ENCODE results near the gene HTRA3.

HTRA3 gene

DNA sequence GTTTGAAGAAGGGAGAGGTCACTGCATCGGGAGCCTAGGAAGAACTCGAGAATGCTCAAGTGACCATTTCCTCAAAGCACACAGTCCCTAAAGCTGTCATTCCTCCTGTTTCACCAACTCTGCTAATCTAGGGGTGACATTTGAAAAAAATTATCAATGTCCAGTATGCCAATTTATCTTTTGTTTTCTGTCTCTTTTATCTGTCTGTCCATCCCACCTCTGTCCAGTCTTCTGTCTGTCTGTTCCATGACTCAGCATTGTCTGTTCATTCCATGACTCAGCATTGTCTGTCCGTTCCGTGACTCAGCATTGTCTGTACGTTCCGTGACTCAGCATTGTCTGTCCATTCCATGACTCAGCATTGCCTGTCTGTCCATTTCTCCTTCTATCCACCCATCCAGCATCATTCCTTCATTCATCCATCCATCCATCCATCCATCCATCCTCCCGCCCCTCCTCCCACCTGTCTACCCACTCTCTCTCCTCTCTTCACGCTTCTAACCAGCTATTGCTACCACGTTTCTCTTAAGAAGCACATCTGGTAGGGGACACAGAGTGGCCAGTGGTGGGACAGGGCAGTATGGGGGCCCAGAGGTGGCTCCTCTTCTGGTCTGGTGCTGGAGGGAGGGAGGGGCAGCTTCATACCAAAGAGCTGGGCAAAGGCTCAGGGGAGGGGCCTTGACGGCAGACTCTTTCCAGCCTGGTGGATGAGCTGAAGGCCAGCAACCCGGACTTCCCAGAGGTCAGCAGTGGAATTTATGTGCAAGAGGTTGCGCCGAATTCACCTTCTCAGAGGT lies 34.1 kb downstream of the HTRA3 start:
- Histone ChIP-seq H3K27me3 (ENCODE audit: control insufficient read depth in 2 of 2, insufficient read depth in 2 of 2, low read length in 2 of 2) (no peaks in the 10 kb centered on the region), H3K9me3 (ENCODE audit: control insufficient read depth in 2 of 2, low read length in 2 of 2) (no peaks in the 10 kb centered on the region), H3K4me1 (ENCODE audit: control insufficient read depth in 2 of 2, insufficient read depth in 2 of 2, low read length in 2 of 2) (no peaks in the 10 kb centered on the region), H3K4me3 (ENCODE audit: low read length in 2 of 2) (no peak overlapping the region), H3K27ac (ENCODE audit: low read depth in 2 of 2, low read length in 2 of 2) (no peak overlapping the region), H3K36me3 (ENCODE audit: control insufficient read depth in 2 of 2, insufficient read depth in 2 of 2, low read length in 2 of 2) (no peaks in the 10 kb centered on the region), H3K9ac (ENCODE audit: low read depth in 1 of 2, low read length in 2 of 2) (no peak overlapping the region)

- H3K9ac ChIP-seq (ENCODE audit: low read depth in 1 of 2, low read length in 2 of 2), result no peak overlapping the region
- H3K27me3 ChIP-seq (ENCODE audit: control insufficient read depth in 2 of 2, insufficient read depth in 2 of 2, low read length in 2 of 2), result no peaks in the 10 kb centered on the region
- no peak overlapping the region for H3K4me3 ChIP-seq (ENCODE audit: low read length in 2 of 2)
- H3K36me3 ChIP-seq (ENCODE audit: control insufficient read depth in 2 of 2, insufficient read depth in 2 of 2, low read length in 2 of 2), result no peaks in the 10 kb centered on the region
- no peak overlapping the region for H3K27ac ChIP-seq (ENCODE audit: low read depth in 2 of 2, low read length in 2 of 2)
- H3K4me1 ChIP-seq (ENCODE audit: control insufficient read depth in 2 of 2, insufficient read depth in 2 of 2, low read length in 2 of 2), result no peaks in the 10 kb centered on the region
- no peaks in the 10 kb centered on the region for H3K9me3 ChIP-seq (ENCODE audit: control insufficient read depth in 2 of 2, low read length in 2 of 2)
Measured at GRCh38 chr4:8304827-8305695, 35.5 kb downstream of the HTRA3 start.

- Histone ChIP-seq H3K4me1 (ENCODE audit: control insufficient read depth in 2 of 2, insufficient read depth in 2 of 2, low read length in 2 of 2) (no peaks in the 10 kb centered on the region), H3K36me3 (ENCODE audit: control insufficient read depth in 2 of 2, insufficient read depth in 2 of 2, low read length in 2 of 2) (no peaks in the 10 kb centered on the region), H3K27me3 (ENCODE audit: control insufficient read depth in 2 of 2, insufficient read depth in 2 of 2, low read length in 2 of 2) (no peaks in the 10 kb centered on the region), H3K27ac (ENCODE audit: low read depth in 2 of 2, low read length in 2 of 2) (no peak overlapping the region), H3K9me3 (ENCODE audit: control insufficient read depth in 2 of 2, low read length in 2 of 2) (no peaks in the 10 kb centered on the region), H3K4me3 (ENCODE audit: low read length in 2 of 2) (no peak overlapping the region), H3K9ac (ENCODE audit: low read depth in 1 of 2, low read length in 2 of 2) (no peak overlapping the region)
Measured at GRCh38 chr4:8305851-8306471, 36.4 kb downstream of the HTRA3 start.

- H3K9ac ChIP-seq (ENCODE audit: low read depth in 1 of 2, low read length in 2 of 2), result no peak overlapping the region
Measured at GRCh38 chr4:8306511-8307021, 37.0 kb downstream of the HTRA3 start.

GRCh38 chr4:8307121-8307520 lies 37.6 kb downstream of the HTRA3 start:
- Histone ChIP-seq H3K27me3 (ENCODE audit: control insufficient read depth in 2 of 2, insufficient read depth in 2 of 2, low read length in 2 of 2) (no peaks in the 10 kb centered on the region), H3K9ac (ENCODE audit: low read depth in 1 of 2, low read length in 2 of 2) (no peak overlapping the region), H3K4me1 (ENCODE audit: control insufficient read depth in 2 of 2, insufficient read depth in 2 of 2, low read length in 2 of 2) (no peaks in the 10 kb centered on the region), H3K27ac (ENCODE audit: low read depth in 2 of 2, low read length in 2 of 2) (no peak overlapping the region), H3K9me3 (ENCODE audit: control insufficient read depth in 2 of 2, low read length in 2 of 2) (no peaks in the 10 kb centered on the region), H3K36me3 (ENCODE audit: control insufficient read depth in 2 of 2, insufficient read depth in 2 of 2, low read length in 2 of 2) (no peaks in the 10 kb centered on the region), H3K4me3 (ENCODE audit: low read length in 2 of 2) (no peak overlapping the region)

More at GRCh38 chr4:8306511-8307021, 37.0 kb downstream of the HTRA3 start:
- no peak overlapping the region for H3K27ac ChIP-seq (ENCODE audit: low read depth in 2 of 2, low read length in 2 of 2)
- no peak overlapping the region for H3K4me3 ChIP-seq (ENCODE audit: low read length in 2 of 2)
- H3K36me3 ChIP-seq (ENCODE audit: control insufficient read depth in 2 of 2, insufficient read depth in 2 of 2, low read length in 2 of 2), result no peaks in the 10 kb centered on the region
- H3K27me3 ChIP-seq (ENCODE audit: control insufficient read depth in 2 of 2, insufficient read depth in 2 of 2, low read length in 2 of 2), result no peaks in the 10 kb centered on the region
- no peaks in the 10 kb centered on the region for H3K4me1 ChIP-seq (ENCODE audit: control insufficient read depth in 2 of 2, insufficient read depth in 2 of 2, low read length in 2 of 2)
- H3K9me3 ChIP-seq (ENCODE audit: control insufficient read depth in 2 of 2, low read length in 2 of 2), result no peaks in the 10 kb centered on the region

DNA sequence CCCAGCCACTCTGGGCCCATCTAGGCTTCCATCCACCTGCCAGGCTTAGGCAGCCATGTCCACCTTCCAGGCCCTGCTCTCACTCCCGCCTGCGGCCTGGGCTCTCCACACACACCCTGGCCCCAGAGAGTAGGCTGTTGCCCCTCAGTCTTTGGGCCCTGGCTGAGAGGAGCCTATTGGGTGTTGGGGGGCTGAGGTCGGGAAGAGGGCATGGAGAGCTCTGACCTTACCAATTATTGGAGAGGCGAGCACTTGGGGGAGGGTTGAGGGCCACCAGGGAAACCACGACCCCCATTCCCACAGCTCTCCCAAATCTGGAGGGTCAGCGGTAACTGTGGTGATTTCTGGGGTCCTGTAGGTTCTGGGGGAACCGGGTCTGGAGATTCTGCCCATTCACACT lies 38.2 kb downstream of the HTRA3 start:
- Histone ChIP-seq H3K4me1 (ENCODE audit: control insufficient read depth in 2 of 2, insufficient read depth in 2 of 2, low read length in 2 of 2) (no peaks in the 10 kb centered on the region), H3K9ac (ENCODE audit: low read depth in 1 of 2, low read length in 2 of 2) (no peak overlapping the region), H3K9me3 (ENCODE audit: control insufficient read depth in 2 of 2, low read length in 2 of 2) (no peaks in the 10 kb centered on the region), H3K27me3 (ENCODE audit: control insufficient read depth in 2 of 2, insufficient read depth in 2 of 2, low read length in 2 of 2) (no peaks in the 10 kb centered on the region), H3K36me3 (ENCODE audit: control insufficient read depth in 2 of 2, insufficient read depth in 2 of 2, low read length in 2 of 2) (no peaks in the 10 kb centered on the region), H3K27ac (ENCODE audit: low read depth in 2 of 2, low read length in 2 of 2) (no peak overlapping the region), H3K4me3 (ENCODE audit: low read length in 2 of 2) (no peak overlapping the region)

GRCh38 chr4:8308144-8308543 lies 38.6 kb downstream of the HTRA3 start:
- Histone ChIP-seq H3K27ac (ENCODE audit: low read depth in 2 of 2, low read length in 2 of 2) (no peak overlapping the region), H3K4me3 (ENCODE audit: low read length in 2 of 2) (no peak overlapping the region), H3K36me3 (ENCODE audit: control insufficient read depth in 2 of 2, insufficient read depth in 2 of 2, low read length in 2 of 2) (no peaks in the 10 kb centered on the region), H3K27me3 (ENCODE audit: control insufficient read depth in 2 of 2, insufficient read depth in 2 of 2, low read length in 2 of 2) (no peaks in the 10 kb centered on the region), H3K4me1 (ENCODE audit: control insufficient read depth in 2 of 2, insufficient read depth in 2 of 2, low read length in 2 of 2) (no peaks in the 10 kb centered on the region), H3K9me3 (ENCODE audit: control insufficient read depth in 2 of 2, low read length in 2 of 2) (no peaks in the 10 kb centered on the region), H3K9ac (ENCODE audit: low read depth in 1 of 2, low read length in 2 of 2) (no peak overlapping the region)

- no peaks in the 10 kb centered on the region for H3K27me3 ChIP-seq (ENCODE audit: control insufficient read depth in 2 of 2, insufficient read depth in 2 of 2, low read length in 2 of 2)
- H3K4me1 ChIP-seq (ENCODE audit: control insufficient read depth in 2 of 2, insufficient read depth in 2 of 2, low read length in 2 of 2), result no peaks in the 10 kb centered on the region
- no peaks in the 10 kb centered on the region for H3K36me3 ChIP-seq (ENCODE audit: control insufficient read depth in 2 of 2, insufficient read depth in 2 of 2, low read length in 2 of 2)
- no peaks in the 10 kb centered on the region for H3K9me3 ChIP-seq (ENCODE audit: control insufficient read depth in 2 of 2, low read length in 2 of 2)
- no peak overlapping the region for H3K9ac ChIP-seq (ENCODE audit: low read depth in 1 of 2, low read length in 2 of 2)
- no peak overlapping the region for H3K27ac ChIP-seq (ENCODE audit: low read depth in 2 of 2, low read length in 2 of 2)
- H3K4me3 ChIP-seq (ENCODE audit: low read length in 2 of 2), result no peak overlapping the region
Measured at GRCh38 chr4:8308856-8309771, 39.6 kb downstream of the HTRA3 start.

GRCh38 chr4:8310306-8310705 lies 40.8 kb downstream of the HTRA3 start:
- H3K27me3 ChIP-seq (ENCODE audit: control insufficient read depth in 2 of 2, insufficient read depth in 2 of 2, low read length in 2 of 2), result no peaks in the 10 kb centered on the region
- no peak overlapping the region for H3K27ac ChIP-seq (ENCODE audit: low read depth in 2 of 2, low read length in 2 of 2)
- no peaks in the 10 kb centered on the region for H3K36me3 ChIP-seq (ENCODE audit: control insufficient read depth in 2 of 2, insufficient read depth in 2 of 2, low read length in 2 of 2)
- H3K4me1 ChIP-seq (ENCODE audit: control insufficient read depth in 2 of 2, insufficient read depth in 2 of 2, low read length in 2 of 2), result no peaks in the 10 kb centered on the region
- no peak overlapping the region for H3K9ac ChIP-seq (ENCODE audit: low read depth in 1 of 2, low read length in 2 of 2)
- no peaks in the 10 kb centered on the region for H3K9me3 ChIP-seq (ENCODE audit: control insufficient read depth in 2 of 2, low read length in 2 of 2)
- H3K4me3 ChIP-seq (ENCODE audit: low read length in 2 of 2), result no peak overlapping the region

All from mucosa of rectum (tissue), 2 donors.